K562 (cell line): ENCODE data around the gene ARHGAP9. TPM values are rescaled to one million over a fixed set of nuclear protein-coding genes. Genes with fewer than 3 reads are reported as not detected.

Source experiments
- ASH1L ChIP-seq: fragments of 450-650 bp; IDR thresholded peaks from 2 replicates; pipeline ENCODE4 v1.6.1; 2018; ENCODE audit warnings: borderline replicate concordance, mild to moderate bottlenecking, low read depth; ENCODE audit not compliant: partially characterized antibody
- ATF1 ChIP-seq, 2 experiments: fragments of 450-650 bp in 1 of 2; IDR thresholded peaks; 2 replicates each; pipeline ENCODE4 v1.6.1; 2016; ENCODE audit warnings: missing compliant biosample characterization in 1 of 2, missing genetic modification characterization in 1 of 2
- CCNT2 ChIP-seq: IDR thresholded peaks from 2 replicates; pipeline ENCODE4 v1.6.1; 2011; ENCODE audit warnings: borderline replicate concordance, low read depth, mild to moderate bottlenecking, moderate library complexity, mixed read lengths, low read length; ENCODE audit not compliant: insufficient read length; ENCODE audit errors: extremely low read depth
- ELF2 ChIP-seq: fragments of 250-450 bp; sonication (Bioruptor Pico); IDR thresholded peaks from 2 replicates; pipeline ENCODE4 v1.5.0; 2021; ENCODE audit warnings: mild to moderate bottlenecking
- ETS2 ChIP-seq: IDR thresholded peaks from 2 replicates; pipeline ENCODE4 v1.6.1; 2016; ENCODE audit warnings: borderline replicate concordance, missing genetic modification characterization, mild to moderate bottlenecking, moderate library complexity, missing compliant biosample characterization; ENCODE audit not compliant: poor library complexity, severe bottlenecking
- HDAC6 ChIP-seq: IDR thresholded peaks from 2 replicates; pipeline ENCODE4 v1.6.1; 2012; ENCODE audit warnings: low read depth, mild to moderate bottlenecking, control low read depth, inconsistent platforms, low read length, moderate library complexity
- HMG20B ChIP-seq: fragments of 250-450 bp; sonication (Bioruptor Pico); IDR thresholded peaks from 2 replicates; pipeline ENCODE4 v1.5.0; 2021; ENCODE audit warnings: mild to moderate bottlenecking
- ILF3 ChIP-seq: fragments of 450-650 bp; IDR thresholded peaks from 2 replicates; pipeline ENCODE4 v1.6.1; 2018; ENCODE audit warnings: antibody characterized with exemption, mild to moderate bottlenecking, moderate library complexity, borderline replicate concordance
- KAT7 ChIP-seq: sonication (generic); formaldehyde crosslinking; IDR thresholded peaks from 2 replicates; pipeline ENCODE4 v1.8.0; 2022; ENCODE audit warnings: missing genetic modification reagents, mild to moderate bottlenecking, borderline replicate concordance
- KAT8 ChIP-seq: fragments of 450-650 bp; IDR thresholded peaks from 2 replicates; pipeline ENCODE4 v1.6.1; 2016; ENCODE audit warnings: low read depth, mild to moderate bottlenecking
- NR0B1 ChIP-seq: fragments of 450-650 bp; IDR thresholded peaks from one replicate; pipeline ENCODE4 v1.6.1; 2018; ENCODE audit warnings: mild to moderate bottlenecking, moderate library complexity; ENCODE audit not compliant: partially characterized antibody
- NR3C1 ChIP-seq: sonication (generic); formaldehyde crosslinking; IDR thresholded peaks from 2 replicates; pipeline ENCODE4 v1.8.1; 2022; ENCODE audit warnings: missing genetic modification reagents
- POLR2G ChIP-seq: fragments of 200-400 bp; formaldehyde crosslinking; IDR thresholded peaks from 2 replicates; pipeline ENCODE4 v1.6.1; 2017; ENCODE audit warnings: low read depth, mild to moderate bottlenecking, antibody characterized with exemption, low read length, moderate library complexity
- POLR3A ChIP-seq: IDR thresholded peaks from 2 replicates; pipeline ENCODE4 v1.6.1; 2011; ENCODE audit warnings: borderline replicate concordance, mild to moderate bottlenecking, moderate library complexity; ENCODE audit not compliant: insufficient read length, insufficient read depth; ENCODE audit errors: extremely low read depth
- RFX1 ChIP-seq: fragments of 450-650 bp; IDR thresholded peaks from 2 replicates; pipeline ENCODE4 v1.6.1; 2016; ENCODE audit warnings: mild to moderate bottlenecking, moderate library complexity
- SLC30A9 ChIP-seq: fragments of 250-450 bp; sonication (Bioruptor Pico); IDR thresholded peaks from 2 replicates; pipeline ENCODE4 v1.8.0; 2022; ENCODE audit warnings: mild to moderate bottlenecking, moderate library complexity
- TBP ChIP-seq: optimal IDR thresholded peaks from 2 replicates; pipeline ENCODE3; 2011; ENCODE audit warnings: low read depth, low read length, improper control_type of control experiment
- U2AF2 ChIP-seq: fragments of 200-400 bp; formaldehyde crosslinking; optimal IDR thresholded peaks from 2 replicates; pipeline ENCODE3; 2017; ENCODE audit warnings: low read depth, mild to moderate bottlenecking, low read length
- XRCC5 ChIP-seq: fragments of 200-400 bp; formaldehyde crosslinking; IDR thresholded peaks from 2 replicates; pipeline ENCODE4 v1.6.1; 2017; ENCODE audit warnings: low read depth, mild to moderate bottlenecking, low read length
- ZBTB33 ChIP-seq: sonication (generic); formaldehyde crosslinking; IDR thresholded peaks from 2 replicates; pipeline ENCODE4 v1.8.1; 2023; ENCODE audit warnings: mild to moderate bottlenecking, missing genetic modification reagents
- ZBTB43 ChIP-seq: sonication (generic); formaldehyde crosslinking; IDR thresholded peaks from 2 replicates; pipeline ENCODE4 v1.8.0; 2023; ENCODE audit warnings: mild to moderate bottlenecking, missing genetic modification reagents
- ZFPM2 ChIP-seq: fragments of 250-450 bp; sonication (Bioruptor Pico); IDR thresholded peaks from 2 replicates; pipeline ENCODE4 v1.5.1; 2022; ENCODE audit warnings: mild to moderate bottlenecking
- ZNF146 ChIP-seq: IDR thresholded peaks from one replicate; pipeline ENCODE4 v1.6.1; 2018; ENCODE audit warnings: missing compliant biosample characterization; ENCODE audit not compliant: unreplicated experiment
- ZNF175 ChIP-seq: fragments of 200-800 bp; sonication (Bioruptor generic); IDR thresholded peaks from 2 replicates; pipeline ENCODE4 v1.6.1; 2016; ENCODE audit warnings: low read depth, mild to moderate bottlenecking, missing genetic modification characterization, missing compliant biosample characterization
- polyA plus RNA-seq, 8 experiments: library from polyadenylated mRNA; depleted of rRNA in 4 of 8; stranded (reverse) in 5 of 8; unstranded in 3 of 8; fragments of >200 nt; fragmentation: Nextera tagmentation in 2 of 8; fragmentation: Illumina TruSeq in 1 of 8; extraction: Ambion mirVana in 2 of 8; extraction: Trizol in 1 of 8; gene quantifications; 2 replicates each; pipeline versions ENCODE4 v1.2.1 to v1.2.3, GENCODE V29; 2011 to 2014; ENCODE audit warnings: inconsistent platforms in 1 of 8, missing spikeins in 1 of 8
- total RNA-seq, 7 experiments: library from RNA; depleted of rRNA in 6 of 7; stranded (reverse); fragments of >200 nt in 6 of 7; fragmentation: Illumina TruSeq in 2 of 7; extraction: Trizol in 2 of 7; gene quantifications; 2 replicates each; pipeline versions ENCODE4 v1.2.1 to v1.2.3, GENCODE V29; 2011 to 2021; ENCODE audit warnings: low replicate concordance in 1 of 7

Gene ARHGAP9
- total and polyA plus RNA-seq, 9 of the 15 experiments (the other 6 are each of a cell fraction or from before 2014, with no cell fraction given) = 1.5 to 10.2 (median 5.1) TPM

- TF ChIP-seq ASH1L (no peak), ETS2 (no peak), XRCC5 (no peak), RFX1 (peak; percentile 93), TBP (peak; percentile 11), HDAC6 (no peak), ZBTB33 (CRISPR knock-in tag) (no peak), POLR2G (peak; percentile 25; the same call in 1 of the 2 replicates), POLR3A (no peak), ZNF175 (CRISPR knock-in tag) (no peak), ELF2 (CRISPR knock-in tag) (no peak), U2AF2 (no peak), NR3C1 (no peak), ATF1 (CRISPR knock-in tag; IDR thresholded peaks at IDR 0.05) (no peak), ATF1 (tag; IDR thresholded peaks at IDR 0.05) (no peak), ZFPM2 (CRISPR knock-in tag) (no peak), ZNF146 (CRISPR knock-in tag) (no peak), NR0B1 (no peak), SLC30A9 (CRISPR knock-in tag) (no peak), CCNT2 (no peak), KAT8 (no peak), HMG20B (CRISPR knock-in tag) (no peak), ZBTB43 (CRISPR knock-in tag) (no peak), KAT7 (CRISPR knock-in tag) (no peak), ILF3 (no peak)
These were observed 45.3 kb upstream of the ARHGAP9 start (continued) for GRCh38 chr12:57524814-57525614.
